ENCODE results near the gene ATAD3C.
A peak's percentile ranks its signal among the peaks of the same experiment; 100 is the strongest.
"Not testable (repeated sequence)": the region's sequence is repeated elsewhere in the genome, so short reads cannot be mapped to it uniquely, and the experiment has no call there.

Gene ATAD3C

DNA sequence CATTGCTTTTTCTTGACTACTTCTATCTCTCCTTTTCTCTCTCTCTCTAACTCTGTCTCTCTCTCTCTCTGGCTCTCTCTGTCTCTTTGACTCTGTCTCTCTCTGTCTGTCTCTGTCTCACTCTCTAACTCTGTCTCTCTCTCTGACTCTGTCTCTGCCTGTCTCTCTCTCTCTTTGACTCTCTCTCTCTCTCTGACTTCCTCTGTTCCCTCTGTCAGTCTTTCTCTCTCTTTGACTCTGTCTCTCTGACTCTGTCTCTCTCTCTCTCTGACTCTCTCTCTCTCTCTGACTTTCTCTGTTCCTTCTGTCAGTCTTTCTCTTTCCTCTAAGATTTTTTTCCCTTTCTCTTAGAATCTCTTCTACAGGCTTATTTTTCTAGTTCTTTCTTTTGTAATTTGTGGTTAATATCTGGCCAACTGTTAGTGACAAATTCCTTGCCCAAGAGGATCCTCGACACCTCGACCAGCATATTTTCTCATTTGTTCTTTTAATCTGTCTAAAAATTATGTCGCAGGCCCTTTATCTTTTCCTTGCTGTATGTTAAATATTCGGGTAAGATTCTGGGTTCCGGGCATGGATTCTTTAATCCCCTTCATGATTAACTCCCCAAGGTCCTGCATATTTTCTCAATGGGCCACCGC is at the start of gene ATAD3C:
Gene ATAD3C (plus strand): TSS at position 591 of the 641 bp plus-strand sequence. CDS start 995 bp downstream, outside the sequence.
- DNase-seq, result no peak

- no peak for DNase-seq
Measured at GRCh38 chr1:1399872-1400575, 49.5 kb upstream of the ATAD3C start.

- DNase-seq, result no peak
Measured at GRCh38 chr1:1400576-1401456, 48.7 kb upstream of the ATAD3C start.

DNA sequence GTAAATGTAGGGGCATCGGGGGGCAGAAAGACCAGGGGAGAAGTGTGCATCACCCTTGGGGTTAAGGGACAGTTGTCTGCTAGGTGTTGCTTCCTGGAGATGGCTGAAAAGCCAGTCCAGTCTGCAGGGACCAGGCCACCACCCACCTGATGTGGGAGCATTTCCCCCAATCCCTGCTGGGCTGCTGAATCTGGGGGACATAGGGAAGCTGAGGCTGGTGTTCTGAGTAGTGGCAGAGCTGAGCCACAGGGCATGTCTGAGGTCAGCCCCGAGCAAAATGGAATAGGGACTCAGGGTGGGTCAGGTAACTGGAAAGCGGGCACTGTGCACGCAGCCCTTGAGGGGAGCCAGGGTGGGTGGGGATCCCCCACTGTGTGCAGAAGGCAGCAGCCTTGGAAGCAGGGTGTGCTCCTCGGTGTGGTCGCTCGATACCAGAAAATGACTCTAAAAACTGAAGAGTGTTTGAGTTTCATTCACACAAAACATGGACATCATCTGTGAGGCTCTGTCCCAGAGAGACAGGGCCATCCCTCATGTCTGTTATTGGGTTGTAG is 48.0 kb upstream of the ATAD3C start:
- DNase-seq, result no peak

GRCh38 chr1:1402072-1402900 is 47.2 kb upstream of the ATAD3C start:
- peak; percentile 44 for DNase-seq

GRCh38 chr1:1402901-1403392 is 46.5 kb upstream of the ATAD3C start:
- DNase-seq, result not testable (repeated sequence)

DNA sequence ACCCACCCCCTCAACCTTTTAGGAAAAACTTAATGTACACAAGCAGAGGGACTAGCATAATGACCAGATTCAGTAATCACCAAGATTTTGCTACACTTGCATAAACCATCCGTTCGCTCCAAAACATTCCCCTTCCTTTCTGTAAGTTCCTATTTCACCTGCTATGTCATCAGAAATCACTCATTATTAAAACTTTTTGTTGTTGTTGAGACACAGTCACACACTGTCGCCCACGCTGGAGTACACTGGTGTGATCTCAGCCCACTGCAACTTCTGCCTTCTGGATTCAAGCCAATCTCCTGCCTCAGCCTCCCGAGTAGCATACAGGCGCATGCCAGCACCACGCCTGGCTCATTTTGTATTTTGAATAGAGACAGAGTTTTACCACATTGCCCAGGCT is 45.8 kb upstream of the ATAD3C start:
- DNase-seq, result no peak

GRCh38 chr1:1406101-1406820 is 43.2 kb upstream of the ATAD3C start:
- DNase-seq, result peak; percentile 21

- peak; percentile 97 for DNase-seq
Measured at GRCh38 chr1:1406821-1407635, 42.5 kb upstream of the ATAD3C start, which contains the start of gene MRPL20. Gene MRPL20 (minus strand): TSS chr1:1407293. CDS start chr1:1407217, 76 bp downstream.

- DNase-seq, result no peak
Measured at GRCh38 chr1:1407636-1408318, 41.7 kb upstream of the ATAD3C start.

DNA sequence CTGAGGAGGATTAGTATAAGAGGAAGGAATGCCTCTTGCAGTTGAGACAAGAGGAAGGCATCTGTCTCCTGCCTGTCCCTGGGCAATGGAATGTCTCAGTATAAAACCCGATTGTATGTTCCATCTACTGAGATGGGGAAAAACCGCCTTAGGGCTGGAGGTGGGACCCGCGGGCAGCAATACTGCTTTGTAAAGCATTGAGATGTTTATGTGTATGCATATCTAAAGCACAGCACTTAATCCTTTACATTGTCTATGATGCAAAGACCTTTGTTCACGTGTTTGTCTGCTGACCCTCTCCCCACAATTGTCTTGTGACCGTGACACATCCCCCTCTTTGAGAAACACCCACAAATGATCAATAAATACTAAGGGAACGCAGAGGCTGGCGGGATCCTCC is 39.3 kb upstream of the ATAD3C start:
- not testable (repeated sequence) for DNase-seq

- no peak for DNase-seq
Measured at GRCh38 chr1:1411626-1412025, 37.9 kb upstream of the ATAD3C start.

GRCh38 chr1:1412311-1412902 is 37.1 kb upstream of the ATAD3C start:
- not testable (repeated sequence) for DNase-seq

GRCh38 chr1:1415751-1416150 is 33.7 kb upstream of the ATAD3C start:
- no peak for DNase-seq

GRCh38 chr1:1417396-1417795 is 32.1 kb upstream of the ATAD3C start:
- DNase-seq, result not testable (repeated sequence)

DNA sequence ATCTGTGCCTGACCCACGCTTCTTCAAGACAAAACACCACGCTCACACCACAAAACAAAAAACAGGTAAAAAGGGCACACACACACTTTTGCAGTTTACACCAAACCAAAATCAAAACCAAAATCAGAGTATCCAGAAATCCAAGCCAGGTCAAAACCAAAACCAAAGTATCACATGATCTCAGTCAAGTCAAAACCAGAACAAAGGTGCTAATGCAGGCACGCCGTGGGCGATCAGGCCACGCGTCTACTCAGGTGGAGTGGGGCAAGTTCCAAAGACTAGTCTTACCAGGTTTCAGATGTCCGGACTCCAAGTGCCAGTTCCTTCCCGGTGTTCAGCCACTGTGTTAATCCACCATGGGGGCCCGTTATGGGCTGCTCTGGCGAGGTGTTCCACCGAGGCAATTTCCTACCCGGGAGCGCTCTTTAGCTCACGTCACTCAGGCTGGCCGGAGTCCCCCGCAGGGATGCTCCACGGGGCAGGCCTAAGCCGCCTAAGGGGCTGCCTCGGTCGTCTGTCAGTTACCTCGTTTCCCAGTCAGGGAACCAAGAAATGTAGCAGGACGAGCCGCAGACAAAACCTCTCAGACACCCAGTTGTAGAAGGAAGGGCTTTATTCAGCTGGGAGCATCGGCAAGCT is 31.5 kb upstream of the ATAD3C start:
- DNase-seq, result peak; percentile 52

GRCh38 chr1:1418464-1419362 is 30.8 kb upstream of the ATAD3C start:
- no peak for DNase-seq

DNA sequence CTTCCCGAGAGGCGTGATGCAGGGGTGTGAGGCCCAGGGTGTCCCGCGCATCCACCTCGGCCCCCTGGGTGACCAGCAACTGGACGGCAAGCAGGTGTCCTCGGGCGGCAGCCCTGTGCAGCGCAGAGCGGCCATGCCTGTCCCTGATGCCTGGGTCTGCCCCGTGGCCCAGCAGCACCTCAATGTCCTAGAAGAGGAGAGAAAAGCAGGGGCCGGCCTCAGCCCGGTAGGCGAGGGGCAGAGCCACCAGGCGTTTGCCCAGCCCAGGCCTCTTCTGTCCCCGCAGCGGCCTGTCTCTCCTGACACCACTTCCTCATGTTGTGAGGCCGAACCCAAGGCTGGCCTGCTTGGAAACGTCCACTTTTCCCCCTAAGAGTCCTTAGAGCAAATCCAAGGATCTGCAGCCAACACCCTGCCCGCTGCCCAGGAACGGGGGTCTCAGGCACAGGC is 30.1 kb upstream of the ATAD3C start:
- DNase-seq, result no peak
